ENCODE measurements around the gene RRBP1.

Gene RRBP1, protein sequence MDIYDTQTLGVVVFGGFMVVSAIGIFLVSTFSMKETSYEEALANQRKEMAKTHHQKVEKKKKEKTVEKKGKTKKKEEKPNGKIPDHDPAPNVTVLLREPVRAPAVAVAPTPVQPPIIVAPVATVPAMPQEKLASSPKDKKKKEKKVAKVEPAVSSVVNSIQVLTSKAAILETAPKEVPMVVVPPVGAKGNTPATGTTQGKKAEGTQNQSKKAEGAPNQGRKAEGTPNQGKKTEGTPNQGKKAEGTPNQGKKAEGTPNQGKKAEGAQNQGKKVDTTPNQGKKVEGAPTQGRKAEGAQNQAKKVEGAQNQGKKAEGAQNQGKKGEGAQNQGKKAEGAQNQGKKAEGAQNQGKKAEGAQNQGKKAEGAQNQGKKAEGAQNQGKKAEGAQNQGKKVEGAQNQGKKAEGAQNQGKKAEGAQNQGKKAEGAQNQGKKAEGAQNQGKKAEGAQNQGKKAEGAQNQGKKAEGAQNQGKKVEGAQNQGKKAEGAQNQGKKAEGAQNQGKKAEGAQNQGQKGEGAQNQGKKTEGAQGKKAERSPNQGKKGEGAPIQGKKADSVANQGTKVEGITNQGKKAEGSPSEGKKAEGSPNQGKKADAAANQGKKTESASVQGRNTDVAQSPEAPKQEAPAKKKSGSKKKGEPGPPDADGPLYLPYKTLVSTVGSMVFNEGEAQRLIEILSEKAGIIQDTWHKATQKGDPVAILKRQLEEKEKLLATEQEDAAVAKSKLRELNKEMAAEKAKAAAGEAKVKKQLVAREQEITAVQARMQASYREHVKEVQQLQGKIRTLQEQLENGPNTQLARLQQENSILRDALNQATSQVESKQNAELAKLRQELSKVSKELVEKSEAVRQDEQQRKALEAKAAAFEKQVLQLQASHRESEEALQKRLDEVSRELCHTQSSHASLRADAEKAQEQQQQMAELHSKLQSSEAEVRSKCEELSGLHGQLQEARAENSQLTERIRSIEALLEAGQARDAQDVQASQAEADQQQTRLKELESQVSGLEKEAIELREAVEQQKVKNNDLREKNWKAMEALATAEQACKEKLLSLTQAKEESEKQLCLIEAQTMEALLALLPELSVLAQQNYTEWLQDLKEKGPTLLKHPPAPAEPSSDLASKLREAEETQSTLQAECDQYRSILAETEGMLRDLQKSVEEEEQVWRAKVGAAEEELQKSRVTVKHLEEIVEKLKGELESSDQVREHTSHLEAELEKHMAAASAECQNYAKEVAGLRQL (N-terminal part only)

DNA sequence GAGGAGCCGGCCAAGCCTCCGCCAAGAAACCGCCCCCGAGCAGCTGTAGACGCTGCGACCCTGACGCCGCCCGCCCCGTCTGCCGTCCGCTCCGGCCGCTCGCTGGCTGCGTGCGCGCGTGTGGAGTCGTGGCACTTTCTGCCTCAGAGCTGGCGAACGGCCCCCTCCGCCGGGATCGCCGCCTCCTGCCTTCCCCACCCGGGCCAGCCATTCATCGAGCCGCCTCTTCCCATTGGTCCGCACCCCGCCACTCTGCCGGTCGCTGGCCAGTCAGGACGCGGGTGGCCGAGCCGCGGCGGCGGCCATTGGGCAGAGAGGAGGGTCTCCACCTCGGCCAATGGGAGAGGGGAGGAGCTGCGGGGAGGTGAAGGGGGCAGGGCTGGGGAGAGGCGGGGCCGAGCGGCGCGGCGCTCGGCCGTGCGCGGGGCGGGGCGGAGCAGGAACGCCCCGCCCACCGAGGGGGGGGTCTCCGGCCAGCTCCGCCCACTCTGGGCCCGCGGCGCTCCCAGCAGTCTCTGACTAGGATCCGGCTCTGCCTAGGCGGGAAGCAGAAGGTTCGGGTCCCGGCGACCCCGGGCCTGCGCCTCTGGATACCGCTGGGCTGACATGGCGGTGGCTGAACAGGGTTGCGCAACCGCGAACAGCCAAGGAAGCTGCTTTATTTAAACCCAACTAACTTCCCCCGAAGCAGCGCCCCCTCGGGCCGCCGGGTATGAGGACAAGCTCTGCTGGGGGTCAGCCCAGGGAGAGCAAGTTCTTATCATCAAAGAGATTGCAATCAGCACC, at the start of gene RRBP1:
Gene RRBP1 (minus strand): TSS at position 140 of the 786 bp plus-strand sequence. CDS start 21,735 bp downstream, outside the sequence.
- DNase-seq, result peak; percentile 99

DNA sequence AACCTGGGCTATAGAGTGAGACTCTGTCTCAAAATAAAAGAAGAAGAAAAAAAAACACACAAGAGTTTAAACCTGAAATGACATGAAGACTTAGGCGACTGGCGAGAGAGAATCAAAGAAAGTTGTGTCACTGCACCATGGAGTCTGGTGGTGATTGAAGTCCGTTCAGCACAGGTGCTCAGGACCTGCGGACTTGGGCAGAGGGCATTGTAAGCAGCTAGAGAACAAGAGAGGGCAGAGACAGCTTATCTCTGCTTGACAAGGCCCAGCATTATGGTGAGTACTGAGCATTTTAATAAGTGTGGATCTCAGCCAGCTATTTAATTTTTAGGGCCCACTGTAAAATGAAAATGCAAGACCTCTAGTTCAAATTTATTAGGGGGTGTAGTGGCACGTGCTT, 49.2 kb upstream of the RRBP1 start:
- no peak for DNase-seq

DNA sequence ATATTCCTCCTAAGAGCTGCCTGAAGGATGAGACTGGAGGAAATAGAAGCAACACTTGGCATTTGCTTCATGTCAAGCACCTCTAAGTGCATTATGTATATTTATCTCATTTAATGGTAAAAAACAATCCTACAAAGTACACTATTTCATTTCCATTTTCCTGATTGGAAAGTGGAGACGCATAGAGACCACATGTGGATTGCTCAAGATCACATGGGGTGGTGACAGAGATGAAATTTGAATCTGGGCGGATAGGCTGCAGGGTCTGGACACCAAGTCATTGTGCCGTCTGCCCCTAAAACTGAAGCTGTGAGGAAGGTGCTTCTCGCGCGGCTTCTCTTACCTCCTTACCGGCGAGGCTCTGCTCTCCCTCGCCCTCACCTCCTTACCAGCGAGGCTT, 48.0 kb upstream of the RRBP1 start:
- no peak for DNase-seq

DNA sequence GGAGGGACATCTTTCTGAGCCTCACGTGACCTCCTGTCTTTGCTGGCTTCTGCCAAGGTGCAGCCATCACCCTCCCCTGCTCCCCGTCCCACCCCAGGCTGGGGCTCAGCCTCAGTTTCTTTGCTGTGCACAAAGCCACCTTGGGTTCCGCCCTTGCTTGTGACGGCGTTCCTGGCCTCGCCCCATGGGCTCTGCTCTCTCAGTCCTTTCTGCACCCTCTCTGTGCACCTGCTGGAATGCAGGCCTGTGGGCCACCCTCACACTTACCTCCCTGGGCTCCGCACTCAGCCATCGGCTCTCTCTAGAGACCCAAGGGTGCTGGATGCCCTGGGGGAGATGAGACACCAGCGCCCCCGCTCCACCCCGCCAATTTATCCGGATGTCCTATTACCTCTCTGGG, 46.0 kb upstream of the RRBP1 start:
- no peak for DNase-seq

DNA sequence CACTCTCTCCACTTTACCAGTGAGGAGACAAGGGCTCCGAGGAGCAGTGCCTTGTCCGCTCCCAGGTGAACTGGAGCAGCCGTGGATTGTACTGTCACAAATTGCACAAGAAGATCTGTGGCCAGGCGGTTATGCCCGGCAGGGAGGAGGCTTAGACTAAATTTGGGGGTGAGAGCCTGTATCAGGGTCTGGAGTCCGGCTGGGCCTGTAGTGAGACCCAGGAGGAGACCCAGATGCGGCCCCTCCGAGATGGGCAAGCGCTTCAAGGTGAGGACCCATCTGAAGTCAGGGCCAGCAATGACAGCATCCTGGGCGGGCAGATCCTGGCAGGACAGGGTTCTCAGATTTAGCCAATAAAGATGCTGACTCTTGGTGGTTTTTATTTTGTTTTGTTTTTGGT, 45.3 kb upstream of the RRBP1 start:
- DNase-seq, result no peak

DNA sequence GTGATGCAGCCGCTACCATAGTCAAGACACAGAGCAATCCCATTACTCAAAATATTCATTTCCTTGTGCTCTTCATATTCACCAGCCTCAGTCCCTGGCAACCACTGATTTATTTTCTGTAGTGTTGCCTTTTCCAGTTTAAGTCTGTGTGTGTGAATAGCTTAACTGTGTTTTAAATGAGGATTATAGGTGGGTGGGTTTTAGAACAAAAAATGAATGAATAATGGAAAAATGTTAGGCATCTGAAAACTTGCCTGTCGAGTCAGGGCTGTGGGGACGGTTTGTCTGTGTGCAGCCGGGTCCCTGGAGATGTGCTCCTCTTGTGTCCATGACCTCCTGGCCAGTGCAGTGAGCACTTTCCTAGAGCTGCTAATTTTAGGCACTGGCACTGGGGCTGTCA, 44.9 kb upstream of the RRBP1 start:
- DNase-seq, result no peak

DNA sequence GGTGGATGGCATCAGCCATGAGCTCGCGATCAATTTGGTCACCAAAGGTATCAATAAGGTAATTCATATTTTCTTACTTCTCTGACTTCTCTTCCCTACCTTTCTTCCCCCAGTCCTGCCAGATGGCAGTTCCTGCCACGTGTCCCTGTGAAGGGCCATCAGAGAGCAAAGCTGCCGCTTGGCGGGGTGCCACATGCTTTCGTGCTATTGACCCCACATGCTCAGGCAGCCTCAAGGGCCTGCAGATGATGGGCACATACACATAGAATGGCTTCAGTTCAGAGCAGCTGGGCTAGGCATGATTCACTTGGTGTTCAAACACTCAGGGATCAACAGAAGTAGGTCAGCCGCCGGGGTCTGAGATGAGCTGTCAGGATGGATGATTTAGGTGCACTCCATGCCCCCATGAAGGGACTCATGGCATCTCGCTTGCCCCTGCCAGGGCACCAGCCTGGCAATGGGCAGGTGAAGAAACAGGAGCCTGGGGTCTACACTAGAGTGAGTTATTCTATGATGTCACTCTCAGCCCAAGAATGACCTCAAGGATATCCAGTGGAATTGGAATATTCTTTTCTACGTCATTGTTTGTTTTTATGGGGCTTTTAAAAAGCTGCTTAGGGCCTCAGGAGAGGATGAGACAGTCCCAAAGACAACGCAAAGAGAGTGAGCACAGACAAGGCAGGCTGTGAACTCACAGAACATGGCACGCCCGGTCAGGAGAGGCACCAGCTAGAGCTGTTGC, 43.2 kb upstream of the RRBP1 start:
- DNase-seq, result peak; percentile 30

DNA sequence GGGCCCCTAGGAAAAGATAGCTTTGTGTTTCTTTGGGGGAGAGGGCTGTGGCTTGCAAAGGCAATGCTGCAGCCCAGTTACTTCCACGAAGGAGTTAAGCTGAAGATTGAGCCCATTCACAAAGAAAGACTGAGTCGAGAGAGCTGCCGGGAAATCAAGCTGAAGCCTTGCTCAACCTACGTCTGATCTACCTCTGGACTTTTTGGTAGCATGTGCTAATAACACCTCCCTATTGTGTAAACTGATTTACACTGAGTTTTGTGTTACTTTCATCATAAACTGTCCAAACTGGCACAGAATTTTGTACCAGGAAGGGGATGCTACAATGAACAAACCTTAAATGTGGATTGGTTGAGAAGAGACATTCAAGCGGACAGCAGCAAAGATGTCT, 41.3 kb upstream of the RRBP1 start:
- no peak for DNase-seq

DNA sequence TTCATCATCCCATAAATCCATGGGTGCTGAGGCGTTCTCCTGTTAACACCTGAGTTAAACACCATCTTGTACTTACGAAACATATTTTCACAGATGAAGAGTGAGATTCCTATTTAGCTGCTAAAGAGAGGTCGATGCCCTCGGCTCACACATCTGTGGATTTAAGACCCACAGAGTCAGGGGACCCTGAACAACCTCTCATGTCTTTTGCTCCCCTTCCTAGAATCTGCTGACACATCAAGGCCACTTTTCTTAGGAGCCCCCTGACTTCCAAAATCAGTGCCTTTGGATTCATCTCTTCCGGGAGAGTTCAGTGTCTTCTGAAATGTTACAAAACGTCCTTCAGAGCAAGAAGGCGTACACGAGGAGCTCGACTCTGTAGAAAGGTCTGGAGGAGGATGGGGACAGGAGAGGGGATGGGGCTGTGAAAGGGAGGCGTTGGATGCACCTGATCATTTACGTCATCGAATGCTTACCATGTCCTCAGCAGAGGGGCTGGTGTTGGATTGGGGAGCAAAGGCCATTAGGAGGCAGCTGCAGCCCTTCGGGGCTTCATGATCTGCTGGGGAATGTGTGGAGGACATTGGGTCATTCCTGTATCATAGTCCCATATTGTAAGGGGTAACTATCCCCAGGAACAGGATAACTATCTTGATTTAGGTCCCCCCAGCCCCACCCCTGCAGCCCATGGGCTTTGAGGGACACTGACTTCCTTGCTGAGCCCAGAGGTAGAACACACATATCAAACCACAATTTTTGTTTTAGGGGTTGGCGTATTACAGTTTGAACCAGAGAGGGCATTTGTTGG, 40.7 kb upstream of the RRBP1 start:
- no peak for DNase-seq

DNA sequence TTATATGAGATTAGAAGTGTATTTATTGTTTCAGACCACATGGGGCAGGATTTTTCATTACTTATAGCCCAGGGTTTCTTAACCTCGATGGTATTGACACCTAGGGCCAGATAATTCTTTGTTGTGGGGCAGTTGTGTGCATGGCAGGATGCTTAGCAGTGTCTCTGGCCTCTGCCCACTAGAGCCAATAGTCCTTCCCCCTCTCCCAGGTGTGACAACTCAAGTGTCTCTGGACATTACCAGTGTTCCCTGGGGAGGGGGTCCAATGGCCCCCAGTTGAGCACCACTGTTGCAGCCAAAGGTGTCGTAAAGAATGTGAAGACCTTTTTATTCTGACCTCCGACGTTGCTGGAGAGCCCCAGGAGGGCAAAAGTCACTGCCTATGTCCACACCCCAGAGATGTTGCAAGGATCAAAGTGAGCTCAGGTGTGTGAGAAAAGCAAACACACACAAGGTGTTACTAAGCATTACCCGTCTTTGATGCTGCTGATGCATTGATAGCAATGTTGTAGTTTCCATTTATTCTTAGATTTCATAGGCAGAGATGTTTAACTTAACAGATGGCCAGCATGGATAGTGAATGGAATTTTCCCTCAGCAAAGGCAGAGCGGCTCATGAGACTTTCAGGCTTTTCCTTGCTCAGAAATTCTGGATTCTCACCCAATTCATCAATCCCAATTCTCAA, 39.9 kb upstream of the RRBP1 start:
- DNase-seq, result peak; percentile 12

DNA sequence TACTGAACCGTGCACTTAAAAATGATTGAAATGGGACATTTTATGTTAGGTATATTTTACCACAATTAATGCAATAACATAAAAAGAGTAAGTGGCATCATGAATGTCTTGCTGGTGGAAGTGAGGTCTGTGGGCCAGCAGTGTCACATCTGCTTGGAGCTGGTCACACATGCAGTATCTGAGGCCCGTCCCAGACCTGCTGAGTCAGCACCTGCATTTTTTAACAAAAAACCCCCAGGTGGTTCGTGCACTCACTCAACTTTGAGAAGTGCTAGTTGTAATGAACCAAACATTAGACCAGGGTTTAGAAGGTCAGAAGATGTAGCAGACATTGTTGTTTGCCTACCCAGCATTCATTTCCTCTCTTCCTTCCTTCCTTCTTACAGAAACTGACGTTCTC, 38.7 kb upstream of the RRBP1 start:
- no peak for DNase-seq

DNA sequence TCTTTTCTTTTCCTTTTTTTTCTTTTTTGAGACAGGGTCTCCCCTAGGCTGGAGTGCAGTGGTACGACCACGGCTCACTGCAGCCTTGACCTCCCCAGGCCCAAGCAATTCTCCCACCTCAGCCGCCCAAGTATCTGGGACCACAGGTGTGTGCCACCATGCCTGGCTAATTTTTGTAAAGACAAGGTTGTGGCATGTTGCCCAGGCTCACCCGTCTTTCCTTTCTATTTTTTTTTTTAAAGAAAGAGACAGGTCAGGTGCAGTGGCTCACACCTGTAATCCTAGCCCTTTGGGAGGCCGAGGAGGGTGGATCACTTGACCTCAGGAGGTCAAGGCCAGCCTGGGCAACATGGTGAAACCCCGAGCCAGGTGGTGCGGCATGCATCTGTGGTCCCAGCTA, 34.3 kb upstream of the RRBP1 start:
- no peak for DNase-seq

DNA sequence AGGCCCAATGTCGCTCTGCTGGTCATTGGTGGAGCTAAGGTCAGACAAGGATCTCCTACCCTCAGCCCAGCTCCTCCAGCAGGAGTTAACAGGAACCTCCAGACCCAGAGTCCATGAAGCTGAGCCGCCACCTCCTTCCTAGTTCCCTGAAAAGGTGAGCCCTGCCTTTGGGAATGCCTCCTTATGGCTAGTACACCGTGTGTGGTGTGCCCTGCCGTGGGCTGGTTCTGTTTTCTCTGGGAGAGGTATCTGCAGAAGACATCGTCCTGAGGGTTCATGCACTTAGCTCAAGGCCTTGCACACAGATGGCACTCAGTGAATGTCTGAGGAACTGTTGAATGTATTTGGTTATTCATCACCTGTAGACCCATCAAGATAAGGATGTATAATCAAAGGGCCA, 33.0 kb upstream of the RRBP1 start:
- no peak for DNase-seq

DNA sequence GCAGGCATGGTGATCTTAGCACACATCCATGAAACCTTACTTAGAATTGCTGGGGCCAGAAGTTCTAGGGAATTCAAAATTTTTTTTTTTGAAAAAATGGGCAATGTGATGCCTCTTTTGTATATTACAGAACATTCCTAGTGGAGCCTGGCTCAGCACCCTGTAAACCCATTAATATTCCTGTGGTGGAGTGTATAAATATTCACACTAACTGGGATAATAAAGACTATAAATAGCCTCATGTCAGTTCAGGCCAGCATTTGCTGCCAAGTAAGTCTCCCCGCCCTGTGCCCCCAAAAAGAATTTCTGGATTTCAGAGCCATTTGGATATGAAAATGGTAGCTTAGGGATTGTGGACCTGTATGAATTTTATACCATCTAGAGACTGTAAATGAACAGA, 32.6 kb upstream of the RRBP1 start:
- no peak for DNase-seq

DNA sequence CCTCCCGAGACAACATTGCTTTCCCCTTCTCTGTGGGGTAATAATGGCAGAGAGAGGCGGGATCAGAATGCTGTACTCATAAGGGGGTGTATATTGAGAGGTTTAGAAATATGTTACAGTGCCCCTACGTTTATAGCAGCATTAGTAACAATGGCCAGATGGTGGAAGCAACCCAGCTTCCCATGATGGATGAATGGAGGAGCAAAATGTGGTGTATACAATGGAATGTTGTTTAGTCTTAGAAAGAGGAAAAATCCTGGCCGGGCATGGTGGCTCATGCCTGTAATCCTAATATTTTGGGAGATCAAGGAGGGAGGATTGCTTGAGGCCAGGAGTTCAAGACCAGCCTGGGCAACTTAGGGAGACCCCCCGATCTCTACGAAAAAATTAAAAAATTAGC, 30.7 kb upstream of the RRBP1 start:
- DNase-seq, result no peak

DNA sequence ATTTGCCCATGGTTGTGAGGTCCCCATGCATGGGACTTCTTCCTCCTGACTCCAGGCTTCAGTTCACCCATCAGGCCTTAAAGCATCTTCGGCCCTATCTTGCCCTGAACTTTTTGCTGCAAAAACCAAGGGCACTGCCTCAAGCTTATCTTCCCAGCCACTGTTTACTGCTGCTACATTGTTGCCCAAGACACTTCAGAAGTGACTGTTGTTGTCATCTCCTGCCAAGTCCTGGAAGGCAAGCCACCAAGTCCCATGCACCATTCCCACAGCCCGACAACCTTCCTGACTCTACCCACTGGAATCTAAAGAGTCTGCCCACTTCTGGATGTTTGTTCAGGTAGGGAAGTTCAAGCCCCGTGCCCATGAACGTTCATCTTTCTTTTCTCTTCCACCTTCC, 30.2 kb upstream of the RRBP1 start:
- no peak for DNase-seq

DNA sequence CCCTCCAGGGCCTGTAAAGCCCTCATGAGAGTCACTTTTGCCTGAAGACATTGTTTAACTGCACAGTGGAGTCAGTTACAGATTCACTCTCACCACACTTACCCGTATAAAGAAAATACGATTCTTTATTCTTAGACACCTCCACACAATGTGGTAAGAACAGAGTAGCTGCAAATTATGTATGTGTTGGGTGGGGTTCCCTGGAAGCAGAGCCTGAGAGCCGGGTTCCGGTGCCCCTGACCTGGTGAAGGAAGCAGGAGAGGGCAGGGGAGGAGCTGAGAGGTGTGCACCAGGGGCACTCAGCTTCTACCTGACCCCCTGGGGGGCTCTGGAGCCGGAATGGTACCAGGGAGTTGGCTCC, 29.2 kb upstream of the RRBP1 start:
- no peak for DNase-seq

DNA sequence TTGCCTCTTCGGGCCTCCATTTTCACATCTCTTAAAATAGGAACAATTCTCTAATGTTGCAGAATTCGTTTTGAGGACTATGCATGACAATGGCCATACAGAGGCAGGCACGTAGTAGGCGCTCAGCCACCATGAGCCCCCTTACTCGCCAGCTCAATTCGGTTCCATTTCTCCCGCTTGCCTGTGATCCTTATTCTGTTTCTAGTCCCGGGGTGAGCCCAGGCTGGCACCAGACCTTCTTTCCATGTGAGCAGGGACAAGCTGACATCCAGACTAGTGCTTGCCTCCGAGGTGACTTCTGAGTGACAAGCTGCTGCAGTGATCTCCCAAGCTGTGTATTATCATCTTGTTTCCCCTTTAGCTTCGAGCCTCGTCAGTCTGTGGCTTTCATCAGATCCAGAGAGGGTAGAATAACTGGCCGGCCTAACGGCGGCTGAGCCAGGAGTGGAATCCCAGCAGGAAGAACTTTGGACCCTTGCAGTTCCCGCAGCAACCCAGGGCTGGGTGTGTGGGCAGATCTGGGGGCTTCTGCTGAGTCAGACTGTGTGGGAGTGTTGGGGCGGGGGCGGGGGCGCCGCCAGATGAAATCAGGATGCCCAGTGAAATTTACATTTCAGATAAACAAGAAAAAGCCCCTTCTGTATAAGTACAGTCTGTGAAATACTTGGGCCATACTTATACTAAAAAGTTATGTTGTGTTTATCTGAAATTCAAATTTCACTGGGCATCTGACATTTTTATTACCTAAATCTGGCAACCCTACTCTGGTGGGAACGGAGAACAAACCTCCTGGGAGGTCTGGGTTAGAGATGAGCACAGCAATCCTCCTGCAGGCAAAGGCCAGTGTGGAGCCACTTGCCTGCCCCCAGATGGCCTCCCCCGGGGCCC, 28.6 kb upstream of the RRBP1 start:
- no peak for DNase-seq
